ENCODE data around the gene ERI3. TPM values are rescaled to one million over a fixed set of nuclear protein-coding genes. Genes with fewer than 3 reads are reported as not detected.

ERI3 gene
- polyA plus RNA-seq, 2 donors = 15.1 to 26.1 TPM

DNA sequence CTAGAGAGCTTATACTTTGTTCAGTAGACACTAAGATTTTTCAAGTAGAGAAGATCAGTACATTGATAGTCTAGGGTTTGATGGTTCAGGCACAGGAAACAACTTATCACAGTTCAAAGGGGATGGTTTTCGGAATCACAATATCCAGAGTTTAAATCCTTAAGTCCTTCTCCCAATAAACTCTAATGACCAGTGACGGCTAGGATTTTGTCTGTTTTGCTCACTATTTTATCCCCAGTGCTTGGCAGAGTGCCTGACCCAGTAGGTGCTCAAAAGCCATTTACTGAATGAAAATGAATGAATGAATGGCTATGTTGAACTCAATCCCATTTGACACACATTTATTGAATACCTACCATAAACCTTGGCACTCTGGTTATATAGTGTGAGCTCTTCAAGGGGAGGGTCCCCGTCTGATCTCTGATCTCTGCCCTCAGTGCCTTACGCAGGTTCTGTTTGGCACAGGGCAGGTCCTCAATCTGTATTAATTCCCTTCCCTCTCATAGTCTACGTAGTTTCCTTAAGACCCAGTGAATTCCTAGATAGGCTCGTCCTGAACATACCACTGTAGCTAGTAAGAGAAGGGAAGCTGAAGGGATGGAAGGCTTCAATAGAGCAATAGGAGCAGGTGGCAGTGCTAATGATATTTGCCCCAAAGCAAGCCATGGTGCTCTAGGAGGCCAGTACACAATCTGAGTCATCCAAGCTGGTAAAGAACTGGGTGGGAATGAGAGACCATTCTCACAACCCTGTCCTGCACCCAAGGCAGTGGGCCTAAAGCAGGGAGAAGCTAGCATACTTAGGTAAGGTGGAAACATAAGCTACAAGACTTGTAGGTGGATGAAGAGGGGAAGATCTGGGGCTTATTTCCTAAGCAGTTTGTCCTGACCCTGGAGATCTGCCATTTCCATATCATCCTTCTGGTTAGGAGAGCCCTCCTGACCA lies 88.4 kb downstream of the ERI3 start:
- Histone ChIP-seq H3K9me3 (ENCODE audit: control insufficient read depth in 2 of 2, insufficient read depth in 1 of 2, low read depth in 1 of 2, low read length in 1 of 2) (no peaks in the 10 kb centered on the region), H3K36me3 (ENCODE audit: control insufficient read depth in 2 of 2, insufficient read depth in 2 of 2, low read length in 1 of 2) (peaks cover 0 to 2% of the 10 kb centered on the region in 2 donors), H3K4me1 (ENCODE audit: control insufficient read depth in 2 of 2, insufficient read depth in 2 of 2, low read length in 1 of 2) (peaks cover 2 to 5% of the 10 kb centered on the region in 2 donors), H3K27me3 (ENCODE audit: control insufficient read depth in 1 of 2, insufficient read depth in 2 of 2, low read length in 2 of 2) (no peaks in the 10 kb centered on the region), H3K4me3 (ENCODE audit: low read depth in 1 of 2, low read length in 2 of 2) (no peak overlapping the region), H3K27ac (ENCODE audit: low read depth in 2 of 2, low read length in 1 of 2) (no peak overlapping the region)
- 87 to 96% methylated on average over 6 of the region's 6 CpGs for WGBS, 2 donors

DNA sequence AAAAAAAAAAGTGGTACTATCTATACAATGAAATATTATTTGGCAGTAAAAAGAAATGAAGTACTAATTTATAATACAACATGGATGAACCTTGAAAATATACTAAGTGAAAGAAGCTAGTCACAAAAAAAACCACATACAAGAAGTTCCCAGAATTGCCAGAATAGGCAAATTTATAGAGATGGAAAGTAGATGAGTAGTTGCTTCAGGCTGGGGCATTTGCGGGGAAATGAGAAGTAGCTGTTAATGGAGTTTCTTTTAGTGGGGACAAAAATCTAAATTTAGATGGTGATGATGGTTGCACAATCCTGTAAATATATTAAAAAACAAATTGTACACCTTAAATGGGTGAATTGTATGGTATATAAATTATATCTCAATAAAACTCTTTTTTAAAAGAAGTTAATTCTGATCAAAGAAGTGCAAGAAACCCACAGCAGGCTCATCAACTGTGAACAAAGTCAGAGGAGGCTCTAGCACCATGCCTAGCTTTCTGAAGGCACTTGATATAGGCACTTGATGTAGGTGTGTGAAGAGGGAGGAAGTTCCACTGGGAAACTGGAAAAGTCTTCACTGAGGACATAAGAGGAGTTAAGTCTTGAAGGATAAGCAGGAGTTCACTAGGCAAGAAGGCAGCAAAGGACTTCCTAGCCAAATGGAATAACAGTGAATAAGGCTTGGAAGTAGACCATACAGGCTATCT lies 89.2 kb downstream of the ERI3 start:
- no peaks in the 10 kb centered on the region for H3K27me3 ChIP-seq (ENCODE audit: control insufficient read depth in 1 of 2, insufficient read depth in 2 of 2, low read length in 2 of 2)
- H3K36me3 ChIP-seq (ENCODE audit: control insufficient read depth in 2 of 2, insufficient read depth in 2 of 2, low read length in 1 of 2) = peaks cover 0 to 2% of the 10 kb centered on the region in 2 donors
- H3K27ac ChIP-seq (ENCODE audit: low read depth in 2 of 2, low read length in 1 of 2) = no peak overlapping the region
- H3K9me3 ChIP-seq (ENCODE audit: control insufficient read depth in 2 of 2, insufficient read depth in 1 of 2, low read depth in 1 of 2, low read length in 1 of 2) = no peaks in the 10 kb centered on the region
- peaks cover 2 to 10% of the 10 kb centered on the region in 2 donors for H3K4me1 ChIP-seq (ENCODE audit: control insufficient read depth in 2 of 2, insufficient read depth in 2 of 2, low read length in 1 of 2)
- 95 to 96% methylated on average over 1 of the region's 1 CpG for WGBS, 2 donors
- H3K4me3 ChIP-seq (ENCODE audit: low read depth in 1 of 2, low read length in 2 of 2) = no peak overlapping the region

DNA sequence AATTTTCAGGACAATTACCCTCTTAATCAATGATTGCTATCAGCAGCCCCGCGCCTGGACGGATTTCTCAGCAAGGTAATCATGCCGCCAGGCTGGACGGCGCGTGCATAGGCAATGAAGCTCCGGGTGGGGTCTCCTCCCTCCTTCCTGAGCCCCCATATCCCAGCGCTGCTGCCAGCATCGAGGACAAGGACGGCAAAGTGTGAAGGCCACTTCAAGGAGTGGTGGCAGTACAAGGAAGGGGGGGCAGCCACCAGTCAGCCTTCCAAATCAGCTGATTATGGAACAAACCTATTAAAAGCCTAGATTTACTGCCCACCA lies 90.6 kb downstream of the ERI3 start:
- no peak overlapping the region for H3K4me3 ChIP-seq (ENCODE audit: low read depth in 1 of 2, low read length in 2 of 2)
- peaks cover 2 to 13% of the 10 kb centered on the region in 2 donors for H3K4me1 ChIP-seq (ENCODE audit: control insufficient read depth in 2 of 2, insufficient read depth in 2 of 2, low read length in 1 of 2)
- WGBS, 2 donors = 90 to 97% methylated on average over 11 of the region's 11 CpGs
- H3K36me3 ChIP-seq (ENCODE audit: control insufficient read depth in 2 of 2, insufficient read depth in 2 of 2, low read length in 1 of 2) = peaks cover 0 to 2% of the 10 kb centered on the region in 2 donors
- no peaks in the 10 kb centered on the region for H3K9me3 ChIP-seq (ENCODE audit: control insufficient read depth in 2 of 2, insufficient read depth in 1 of 2, low read depth in 1 of 2, low read length in 1 of 2)
- no peak overlapping the region for H3K27ac ChIP-seq (ENCODE audit: low read depth in 2 of 2, low read length in 1 of 2)
- H3K27me3 ChIP-seq (ENCODE audit: control insufficient read depth in 1 of 2, insufficient read depth in 2 of 2, low read length in 2 of 2) = no peaks in the 10 kb centered on the region

DNA sequence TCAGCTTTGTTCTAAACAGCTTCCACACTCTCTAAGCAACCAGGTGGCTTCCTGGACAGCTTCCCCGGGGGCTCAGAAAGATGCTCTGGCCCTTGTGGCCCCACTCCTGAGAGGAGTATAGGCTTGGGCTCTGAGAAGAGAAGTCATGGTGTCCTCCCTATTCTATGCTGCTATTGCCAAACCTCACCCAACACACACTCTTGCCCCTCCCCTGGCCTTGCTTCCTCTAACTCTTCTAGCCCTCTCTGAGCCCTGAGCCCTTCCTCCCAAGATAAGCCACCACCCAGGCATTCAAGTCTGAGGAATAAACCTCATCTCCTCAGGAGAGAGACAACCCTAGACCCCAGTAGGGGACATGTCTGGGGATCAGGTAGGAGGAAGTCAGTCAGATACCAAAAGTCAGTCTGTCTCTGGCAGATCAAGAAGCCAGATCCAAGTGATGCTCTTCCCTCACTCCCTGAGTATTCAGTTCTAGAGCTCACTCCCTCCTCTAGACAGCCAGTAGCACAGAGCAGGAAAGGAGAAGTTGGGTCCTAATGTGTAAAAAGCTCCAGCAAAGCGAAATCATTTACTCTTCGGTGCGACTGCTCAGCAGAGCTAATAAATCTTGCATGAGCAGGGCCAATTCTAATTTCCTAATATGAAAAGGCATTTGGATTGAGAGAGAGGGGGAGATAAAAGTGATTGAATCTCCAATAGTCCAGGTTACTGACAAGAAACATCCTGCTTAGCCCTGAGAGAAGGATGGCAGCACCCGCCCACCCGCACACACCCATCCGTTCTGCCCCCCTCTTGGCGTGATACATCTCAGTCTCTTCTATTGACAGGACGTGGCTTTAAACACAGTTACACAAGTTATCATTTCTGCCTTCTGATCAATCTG lies 91.2 kb downstream of the ERI3 start:
- no peak overlapping the region for H3K4me3 ChIP-seq (ENCODE audit: low read depth in 1 of 2, low read length in 2 of 2)
- peaks cover 2 to 13% of the 10 kb centered on the region in 2 donors for H3K4me1 ChIP-seq (ENCODE audit: control insufficient read depth in 2 of 2, insufficient read depth in 2 of 2, low read length in 1 of 2)
- H3K27ac ChIP-seq (ENCODE audit: low read depth in 2 of 2, low read length in 1 of 2) = no peak overlapping the region
- WGBS, 2 donors = 94% methylated on average over 9 of the region's 9 CpGs
- no peaks in the 10 kb centered on the region for H3K27me3 ChIP-seq (ENCODE audit: control insufficient read depth in 1 of 2, insufficient read depth in 2 of 2, low read length in 2 of 2)
- no peaks in the 10 kb centered on the region for H3K9me3 ChIP-seq (ENCODE audit: control insufficient read depth in 2 of 2, insufficient read depth in 1 of 2, low read depth in 1 of 2, low read length in 1 of 2)
- peaks cover 0 to 2% of the 10 kb centered on the region in 2 donors for H3K36me3 ChIP-seq (ENCODE audit: control insufficient read depth in 2 of 2, insufficient read depth in 2 of 2, low read length in 1 of 2)

DNA sequence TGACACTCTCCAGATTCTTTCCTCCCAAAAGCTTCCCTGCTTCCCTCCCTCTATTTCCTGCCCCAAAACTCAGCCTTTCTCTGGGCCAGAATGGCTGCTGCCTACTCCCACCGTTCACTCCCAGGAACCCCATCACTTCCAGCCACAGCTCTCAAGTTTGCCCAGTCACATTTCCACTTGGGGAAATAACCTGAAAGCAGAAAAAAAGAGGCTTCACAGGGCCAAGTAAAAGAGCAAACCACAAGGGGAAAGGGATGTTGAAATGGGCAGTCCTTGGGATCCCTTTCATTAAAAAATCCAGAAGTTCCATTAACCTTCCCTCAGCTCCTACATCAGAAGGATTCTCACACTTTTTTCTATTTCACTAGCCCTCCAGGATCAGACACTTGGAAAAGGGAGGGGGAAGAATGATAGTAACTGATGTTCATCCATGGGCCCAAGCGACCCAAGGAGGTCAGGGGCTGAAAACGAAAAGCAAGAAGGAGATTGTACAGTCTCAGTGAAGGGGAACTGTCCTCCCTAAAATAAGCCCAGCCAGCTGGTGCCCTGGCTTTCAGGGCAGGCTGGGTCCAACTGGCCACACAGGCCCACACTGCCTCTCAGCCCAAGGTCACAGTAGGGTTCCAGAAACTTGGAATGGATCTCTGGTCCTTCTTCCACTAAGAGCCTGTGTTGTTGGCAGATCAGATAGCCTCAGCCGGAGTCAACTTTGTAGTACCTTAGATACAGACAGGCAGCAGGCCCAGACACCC lies 92.1 kb downstream of the ERI3 start:
- H3K9me3 ChIP-seq (ENCODE audit: control insufficient read depth in 2 of 2, insufficient read depth in 1 of 2, low read depth in 1 of 2, low read length in 1 of 2) = no peaks in the 10 kb centered on the region
- H3K36me3 ChIP-seq (ENCODE audit: control insufficient read depth in 2 of 2, insufficient read depth in 2 of 2, low read length in 1 of 2) = peaks cover 0 to 2% of the 10 kb centered on the region in 2 donors
- H3K4me3 ChIP-seq (ENCODE audit: low read depth in 1 of 2, low read length in 2 of 2) = no peak overlapping the region
- H3K4me1 ChIP-seq (ENCODE audit: control insufficient read depth in 2 of 2, insufficient read depth in 2 of 2, low read length in 1 of 2) = peaks cover 2 to 13% of the 10 kb centered on the region in 2 donors
- H3K27me3 ChIP-seq (ENCODE audit: control insufficient read depth in 1 of 2, insufficient read depth in 2 of 2, low read length in 2 of 2) = no peaks in the 10 kb centered on the region
- H3K27ac ChIP-seq (ENCODE audit: low read depth in 2 of 2, low read length in 1 of 2) = no peak overlapping the region
- WGBS, 2 donors = 88 to 91% methylated on average over 4 of the region's 4 CpGs

DNA sequence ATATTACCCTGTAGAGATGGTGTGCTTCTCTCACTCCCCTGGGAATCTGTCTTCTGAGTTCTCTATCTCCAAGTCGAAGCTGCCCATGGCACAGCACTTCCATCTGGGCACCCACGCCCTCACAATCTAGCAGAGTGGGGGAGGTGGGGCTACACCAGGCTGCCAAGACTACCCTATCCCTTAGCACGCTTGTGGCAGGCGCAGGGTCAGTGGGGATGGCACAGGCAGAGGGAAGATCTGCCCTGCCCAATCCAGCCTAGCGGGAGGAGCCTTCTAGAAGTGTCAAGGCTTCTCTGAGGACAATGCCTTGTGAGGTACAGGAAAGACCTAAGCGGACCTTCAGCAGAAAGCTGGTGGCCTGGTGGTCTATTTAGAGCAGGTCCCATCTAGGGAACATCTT lies 92.6 kb downstream of the ERI3 start:
- peaks cover 2 to 13% of the 10 kb centered on the region in 2 donors for H3K4me1 ChIP-seq (ENCODE audit: control insufficient read depth in 2 of 2, insufficient read depth in 2 of 2, low read length in 1 of 2)
- WGBS, 2 donors = 91 to 95% methylated on average over 6 of the region's 6 CpGs
- no peaks in the 10 kb centered on the region for H3K27me3 ChIP-seq (ENCODE audit: control insufficient read depth in 1 of 2, insufficient read depth in 2 of 2, low read length in 2 of 2)
- no peaks in the 10 kb centered on the region for H3K9me3 ChIP-seq (ENCODE audit: control insufficient read depth in 2 of 2, insufficient read depth in 1 of 2, low read depth in 1 of 2, low read length in 1 of 2)
- no peak overlapping the region for H3K4me3 ChIP-seq (ENCODE audit: low read depth in 1 of 2, low read length in 2 of 2)
- peaks cover 0 to 4% of the 10 kb centered on the region in 2 donors for H3K36me3 ChIP-seq (ENCODE audit: control insufficient read depth in 2 of 2, insufficient read depth in 2 of 2, low read length in 1 of 2)
- no peak overlapping the region for H3K27ac ChIP-seq (ENCODE audit: low read depth in 2 of 2, low read length in 1 of 2)

DNA sequence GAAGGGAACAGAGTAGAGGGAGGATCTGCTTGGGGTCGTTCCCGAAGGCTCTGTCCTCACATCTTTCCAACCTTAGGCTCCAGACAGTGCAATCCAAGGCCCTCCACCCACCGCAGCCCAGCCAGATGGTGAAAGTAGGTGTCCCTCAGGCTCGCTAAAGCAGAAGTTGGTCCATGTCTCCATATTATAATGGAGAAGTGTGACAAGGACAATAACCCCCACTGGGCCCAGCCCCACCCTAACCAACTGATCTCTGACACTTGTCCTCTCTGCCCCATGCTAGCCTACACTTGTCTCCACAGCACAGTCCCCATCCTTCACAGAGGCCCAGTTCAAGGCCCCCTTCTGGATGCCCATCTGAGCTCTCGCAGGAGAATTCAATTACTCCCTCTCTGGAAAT lies 93.1 kb downstream of the ERI3 start:
- H3K4me3 ChIP-seq (ENCODE audit: low read depth in 1 of 2, low read length in 2 of 2) = no peak overlapping the region
- H3K4me1 ChIP-seq (ENCODE audit: control insufficient read depth in 2 of 2, insufficient read depth in 2 of 2, low read length in 1 of 2) = peaks cover 2 to 13% of the 10 kb centered on the region in 2 donors
- no peaks in the 10 kb centered on the region for H3K27me3 ChIP-seq (ENCODE audit: control insufficient read depth in 1 of 2, insufficient read depth in 2 of 2, low read length in 2 of 2)
- 70 to 81% methylated on average over 5 of the region's 5 CpGs for WGBS, 2 donors
- H3K9me3 ChIP-seq (ENCODE audit: control insufficient read depth in 2 of 2, insufficient read depth in 1 of 2, low read depth in 1 of 2, low read length in 1 of 2) = no peaks in the 10 kb centered on the region
- peak overlapping the region in 1 of 2 donors; percentile 63 for H3K27ac ChIP-seq (ENCODE audit: low read depth in 2 of 2, low read length in 1 of 2)
- peaks cover 0 to 6% of the 10 kb centered on the region in 2 donors for H3K36me3 ChIP-seq (ENCODE audit: control insufficient read depth in 2 of 2, insufficient read depth in 2 of 2, low read length in 1 of 2)

DNA sequence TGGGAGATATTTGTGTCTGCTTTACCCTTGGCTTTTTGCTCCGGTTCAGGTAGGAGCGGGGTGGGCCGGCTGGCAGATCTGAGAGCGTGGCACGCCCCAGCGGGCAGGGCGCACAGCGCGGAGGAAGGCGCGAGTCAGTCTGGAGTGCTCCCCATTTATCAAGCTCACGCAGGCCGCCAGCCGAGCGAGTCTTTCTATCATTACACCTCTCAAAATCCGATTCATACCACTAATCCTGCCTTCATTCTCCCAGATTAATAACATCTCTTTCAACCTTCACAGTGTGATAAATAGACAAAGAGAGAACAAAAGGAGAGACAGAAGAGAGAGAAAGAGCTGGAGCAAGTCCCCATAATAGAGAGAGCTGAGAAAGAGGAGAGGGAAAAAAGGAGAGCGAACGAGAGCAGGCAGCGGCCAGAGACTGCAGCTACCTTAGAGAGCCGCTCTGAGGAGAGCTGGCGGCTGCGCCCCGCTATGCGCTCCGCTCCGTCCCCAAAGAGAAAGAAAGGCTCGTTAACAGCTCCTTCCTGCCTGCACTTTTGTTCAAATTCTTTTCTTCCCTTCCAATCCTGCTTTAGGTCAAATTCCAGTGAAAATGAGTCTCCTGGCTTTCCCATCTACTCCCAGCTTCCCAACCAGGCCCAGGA lies 93.8 kb downstream of the ERI3 start:
- WGBS, 2 donors = 64 to 74% methylated on average over 27 of the region's 27 CpGs
- H3K4me3 ChIP-seq (ENCODE audit: low read depth in 1 of 2, low read length in 2 of 2) = peak overlapping the region in 1 of 2 donors; percentile 20
- no peaks in the 10 kb centered on the region for H3K9me3 ChIP-seq (ENCODE audit: control insufficient read depth in 2 of 2, insufficient read depth in 1 of 2, low read depth in 1 of 2, low read length in 1 of 2)
- H3K27ac ChIP-seq (ENCODE audit: low read depth in 2 of 2, low read length in 1 of 2) = peak overlapping the region in 1 of 2 donors; percentile 63
- H3K27me3 ChIP-seq (ENCODE audit: control insufficient read depth in 1 of 2, insufficient read depth in 2 of 2, low read length in 2 of 2) = no peaks in the 10 kb centered on the region
- H3K36me3 ChIP-seq (ENCODE audit: control insufficient read depth in 2 of 2, insufficient read depth in 2 of 2, low read length in 1 of 2) = peaks cover 0 to 11% of the 10 kb centered on the region in 2 donors
- H3K4me1 ChIP-seq (ENCODE audit: control insufficient read depth in 2 of 2, insufficient read depth in 2 of 2, low read length in 1 of 2) = peaks cover 2 to 13% of the 10 kb centered on the region in 2 donors
